Epithelial cell of esophagus (primary cell): ENCODE measurements around the gene PTPN20.
"Not testable (repeated sequence)": the region's sequence is repeated elsewhere in the genome, so short reads cannot be mapped to it uniquely, and the experiment has no call there.

Experiments used
- DNase-seq: peaks from one replicate; pipeline ENCODE4 v3.0.0; 2010; ENCODE audit warnings: low read depth
- H3K4me3 ChIP-seq: 2 replicates; pipeline ENCODE4 v1.5.1; 2011; ENCODE audit warnings: mild to moderate bottlenecking, low read length, control low read depth

The PTPN20 gene

GRCh38 chr10:46911144-46911876 is at the start of gene PTPN20:
Gene PTPN20 (plus strand): TSS chr10:46911428. CDS start chr10:46932500, 21,072 bp downstream.
- DNase-seq: peak; percentile 32
- not testable (repeated sequence) for H3K4me3 ChIP-seq

DNA sequence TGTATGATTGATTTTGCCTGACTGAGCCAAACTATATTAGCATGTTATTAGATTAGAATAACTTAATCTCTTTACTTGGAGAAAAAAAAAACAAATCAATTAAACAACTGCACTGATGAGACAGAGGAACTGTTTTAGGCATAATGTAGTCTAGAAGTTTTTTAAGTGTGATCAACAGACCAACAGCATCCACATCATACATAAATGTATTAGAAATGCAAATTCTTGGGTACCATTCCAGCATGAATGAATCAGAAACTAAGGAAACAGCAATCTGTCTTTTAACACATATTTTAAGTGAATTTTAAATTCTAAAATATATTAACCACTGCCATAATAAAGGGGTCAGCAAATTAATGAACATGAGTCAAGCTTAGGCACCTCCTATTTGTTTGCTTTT is 41.5 kb upstream of the PTPN20 start:
- not testable (repeated sequence) for DNase-seq, H3K4me3 ChIP-seq

DNA sequence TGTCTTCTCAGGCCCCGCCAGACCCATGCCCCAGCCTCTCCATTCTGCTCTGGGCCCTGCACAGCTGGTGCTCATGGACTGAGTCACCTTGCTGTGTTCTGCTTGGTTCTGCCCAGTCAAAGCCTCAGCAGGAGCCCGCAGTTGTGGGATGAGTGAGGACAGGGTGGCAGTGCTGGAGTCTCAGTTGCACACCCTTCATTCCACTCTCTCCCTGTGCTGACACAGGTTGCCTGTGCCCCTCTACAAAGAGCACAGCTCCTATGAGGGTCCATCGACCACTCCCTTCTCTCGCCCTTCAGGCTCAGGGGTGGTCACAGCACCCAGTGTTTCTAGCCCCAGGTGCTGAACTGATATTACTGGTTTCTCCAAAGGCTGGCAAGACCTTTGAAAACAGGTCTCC is 39.6 kb upstream of the PTPN20 start:
- H3K4me3 ChIP-seq, DNase-seq: not testable (repeated sequence)

- not testable (repeated sequence) for DNase-seq, H3K4me3 ChIP-seq
These were observed 35.9 kb upstream of the PTPN20 start for GRCh38 chr10:46875304-46875703.

DNA sequence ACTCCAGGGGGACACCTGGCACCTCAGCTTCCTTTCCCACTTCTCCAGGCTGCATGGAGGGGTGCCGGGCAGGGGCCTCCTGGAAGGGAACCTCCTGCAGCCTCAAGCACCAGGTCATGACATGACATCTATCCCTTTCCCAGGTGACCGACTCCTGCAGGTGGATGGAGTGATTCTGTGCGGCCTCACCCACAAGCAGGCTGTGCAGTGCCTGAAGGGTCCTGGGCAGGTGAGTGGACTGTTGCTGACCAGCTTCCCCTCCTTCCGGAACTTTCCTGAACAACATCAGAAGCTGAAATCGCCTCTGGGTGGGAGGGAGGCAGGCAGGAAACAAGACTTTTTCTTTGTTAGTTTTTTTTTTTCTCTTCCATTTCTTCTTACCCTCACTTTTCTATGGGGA is 34.5 kb upstream of the PTPN20 start:
- DNase-seq, H3K4me3 ChIP-seq: not testable (repeated sequence)

DNA sequence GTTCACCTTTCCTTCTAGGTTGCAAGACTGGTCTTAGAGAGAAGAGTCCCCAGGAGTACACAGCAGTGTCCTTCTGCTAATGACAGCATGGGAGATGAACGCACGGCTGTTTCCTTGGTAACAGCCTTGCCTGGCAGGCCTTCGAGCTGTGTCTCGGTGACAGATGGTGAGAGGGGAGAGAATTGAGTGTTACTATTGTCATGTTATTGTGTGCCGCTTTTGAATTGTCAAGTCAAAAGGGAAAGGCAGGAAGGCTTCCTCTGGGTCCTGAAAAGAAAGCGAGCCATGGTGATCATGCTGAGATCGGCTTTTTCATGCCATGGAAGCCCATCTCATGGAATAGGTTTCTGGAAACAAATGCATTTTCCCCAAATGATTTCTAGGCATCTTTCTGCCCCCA is 32.5 kb upstream of the PTPN20 start:
- DNase-seq, H3K4me3 ChIP-seq: not testable (repeated sequence)

GRCh38 chr10:46890813-46891611 is 20.2 kb upstream of the PTPN20 start:
- not testable (repeated sequence) for H3K4me3 ChIP-seq, DNase-seq

- not testable (repeated sequence) for H3K4me3 ChIP-seq, DNase-seq
These were observed 14.2 kb upstream of the PTPN20 start for GRCh38 chr10:46896762-46897692.

DNA sequence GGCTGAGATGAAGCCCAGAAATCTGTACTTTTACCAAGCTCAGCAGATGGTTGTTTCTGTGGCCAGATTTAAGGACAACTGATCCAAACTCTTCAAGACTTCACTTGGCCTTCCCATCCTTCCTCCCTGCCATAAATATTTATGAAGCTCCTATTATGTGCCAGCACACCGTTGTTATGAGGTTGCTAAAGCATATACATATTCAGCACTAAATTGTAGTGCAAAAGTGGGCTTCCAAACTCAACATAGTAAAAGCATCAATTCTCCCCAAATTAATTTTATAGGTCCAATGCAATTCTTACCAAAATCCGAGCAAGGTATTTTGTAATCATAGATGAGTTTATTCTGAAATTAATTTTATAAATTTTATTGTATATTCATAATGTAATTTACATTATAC is 10.0 kb upstream of the PTPN20 start:
- DNase-seq, H3K4me3 ChIP-seq: not testable (repeated sequence)

DNA sequence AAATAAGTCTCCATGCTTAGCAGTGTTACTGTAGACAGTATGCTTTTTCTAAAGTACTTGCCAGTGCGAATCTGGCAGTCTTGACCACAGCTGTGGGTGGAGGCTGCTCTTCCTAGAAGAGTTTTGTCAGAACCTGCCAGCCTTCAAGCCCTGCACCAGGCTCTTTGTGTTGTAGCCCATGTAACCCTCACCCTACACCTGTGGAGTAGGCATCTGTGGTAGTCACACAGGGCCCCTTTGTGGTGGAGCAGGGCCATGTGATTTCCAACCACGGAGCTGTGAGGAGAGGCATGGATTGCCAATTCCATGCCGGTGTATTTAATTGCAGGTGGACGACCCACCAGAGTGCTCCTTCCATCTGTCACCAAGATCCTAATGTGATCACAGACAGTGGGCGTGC is 7.4 kb upstream of the PTPN20 start:
- H3K4me3 ChIP-seq, DNase-seq: not testable (repeated sequence)

DNA sequence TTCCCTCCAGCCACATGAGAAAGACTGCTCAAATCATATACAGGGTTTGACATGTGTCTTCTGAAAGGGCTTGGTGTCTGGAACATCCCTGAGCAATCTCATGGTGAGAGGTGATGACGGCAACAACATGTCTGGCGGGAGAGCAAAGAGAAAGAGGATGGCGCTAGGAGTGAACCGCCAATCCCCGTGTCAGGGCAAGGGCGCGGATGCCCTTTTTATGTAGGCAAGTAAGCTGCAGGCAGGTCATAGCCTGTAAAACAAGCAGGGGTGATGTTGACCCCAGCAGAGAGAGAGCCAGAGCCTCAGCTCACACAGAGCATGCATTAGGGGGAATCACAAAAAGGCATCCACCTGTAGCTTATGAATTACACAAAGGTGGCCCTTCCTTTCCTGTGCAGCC is 4.9 kb upstream of the PTPN20 start:
- not testable (repeated sequence) for DNase-seq, H3K4me3 ChIP-seq

DNA sequence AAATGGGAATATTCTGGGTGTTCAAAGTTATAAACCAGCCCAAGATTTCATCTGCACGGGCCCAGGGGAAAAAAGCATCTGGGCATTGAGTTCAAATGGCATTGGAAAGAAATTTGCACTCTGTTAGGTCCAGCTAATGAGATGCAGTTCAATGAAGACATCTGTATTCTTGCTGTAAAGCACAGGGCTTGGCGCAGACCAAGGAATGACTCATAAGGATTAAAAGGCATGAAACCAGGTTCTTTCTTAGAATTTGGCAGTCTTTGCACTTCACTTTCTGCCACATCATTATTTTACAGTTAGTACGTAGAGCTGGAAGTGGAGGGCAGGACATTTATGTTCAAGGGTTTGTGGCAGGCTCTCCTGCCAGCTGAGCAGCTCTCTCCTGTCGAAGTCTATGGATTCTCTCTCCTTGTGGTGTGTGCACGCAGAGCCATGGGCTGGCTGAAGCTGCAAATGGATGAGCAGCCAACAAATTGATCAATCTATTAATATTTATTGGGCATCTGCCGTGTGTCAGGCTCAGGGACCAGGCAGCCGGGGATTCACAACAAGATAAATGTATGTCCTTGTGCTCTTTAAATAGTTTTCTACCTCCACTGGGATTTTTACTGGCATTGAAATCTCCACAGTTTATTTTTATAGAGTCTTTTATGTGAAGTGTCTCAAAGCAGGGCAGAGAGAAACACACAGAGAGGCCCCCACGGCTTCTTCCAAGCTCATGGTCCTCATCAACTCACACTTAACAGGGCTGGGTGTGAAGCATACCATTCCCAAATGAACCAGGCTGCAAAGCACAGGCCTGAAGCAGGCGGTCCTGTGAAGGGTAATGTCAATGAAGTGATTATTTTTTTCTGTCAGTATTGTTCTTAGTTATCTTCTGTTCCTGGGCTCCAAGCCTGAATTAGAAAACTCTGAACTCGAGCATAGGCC is 3.8 kb upstream of the PTPN20 start:
- DNase-seq: not testable (repeated sequence)

DNA sequence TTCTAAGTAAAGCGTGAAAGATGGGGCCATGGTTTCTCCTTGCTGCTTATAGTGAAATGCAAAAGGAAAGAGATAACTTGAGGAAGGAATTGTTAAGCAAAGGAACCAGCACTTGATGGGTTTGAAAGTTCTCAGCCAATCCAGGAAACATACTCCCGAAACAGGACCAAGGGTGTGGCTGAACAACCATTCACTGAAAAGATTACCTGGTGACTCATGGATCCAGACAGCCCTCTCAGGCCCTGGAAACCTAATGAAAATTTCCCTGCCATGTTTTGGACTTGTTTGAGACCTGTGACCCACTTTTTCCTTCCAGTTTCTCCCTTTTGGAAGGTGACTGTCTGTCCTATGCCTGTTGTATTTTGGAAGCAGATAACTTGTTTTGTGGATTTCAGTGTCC is 11.3 kb downstream of the PTPN20 start:
- H3K4me3 ChIP-seq, DNase-seq: not testable (repeated sequence)

More for the DNA sequence above, 3.8 kb upstream of the PTPN20 start:
- H3K4me3 ChIP-seq: not testable (repeated sequence)

- H3K4me3 ChIP-seq, DNase-seq: not testable (repeated sequence)
These were observed 13.9 kb downstream of the PTPN20 start for GRCh38 chr10:46925156-46925555.
